OCI-LY3 (cell line): ENCODE results near the gene NPB.

ENCODE experiments used
- EZH2phosphoT487 ChIP-seq: fragments of 200-600 bp; shearing (Covaris generic); IDR thresholded peaks from 2 replicates; pipeline ENCODE4 v1.6.1; 2018; ENCODE audit warnings: antibody characterized with exemption, mixed run types, low read depth
- TF ChIP-seq, protein P1 (sequence below): fragments of 200-600, 300-600 bp; sonication (generic); IDR thresholded peaks from 2 replicates; pipeline ENCODE4 v1.5.1; 2014; ENCODE audit warnings: antibody characterized with exemption, low read length, low read depth

DNA sequence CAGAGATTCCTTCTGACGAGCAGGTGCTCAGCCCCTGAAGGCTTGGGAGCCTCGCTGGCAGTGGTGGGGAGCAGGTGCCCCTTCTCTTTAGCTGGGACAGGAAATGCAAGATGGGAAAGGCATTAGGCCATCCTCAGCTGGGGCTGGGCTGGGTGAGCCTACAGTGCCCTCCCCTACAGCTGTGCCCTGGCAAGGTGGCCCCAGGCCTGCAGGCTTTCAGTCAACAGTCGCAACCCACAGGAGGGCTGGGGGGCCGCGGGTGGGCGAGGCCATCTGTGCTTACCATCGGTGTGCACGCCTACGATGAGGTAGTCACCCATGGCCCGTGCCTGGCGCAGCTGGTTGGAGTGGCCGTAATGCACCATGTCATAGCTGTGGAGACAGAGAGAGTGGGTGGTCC, 7.2 kb downstream of the NPB start:
- TF ChIP-seq, protein P1, sequence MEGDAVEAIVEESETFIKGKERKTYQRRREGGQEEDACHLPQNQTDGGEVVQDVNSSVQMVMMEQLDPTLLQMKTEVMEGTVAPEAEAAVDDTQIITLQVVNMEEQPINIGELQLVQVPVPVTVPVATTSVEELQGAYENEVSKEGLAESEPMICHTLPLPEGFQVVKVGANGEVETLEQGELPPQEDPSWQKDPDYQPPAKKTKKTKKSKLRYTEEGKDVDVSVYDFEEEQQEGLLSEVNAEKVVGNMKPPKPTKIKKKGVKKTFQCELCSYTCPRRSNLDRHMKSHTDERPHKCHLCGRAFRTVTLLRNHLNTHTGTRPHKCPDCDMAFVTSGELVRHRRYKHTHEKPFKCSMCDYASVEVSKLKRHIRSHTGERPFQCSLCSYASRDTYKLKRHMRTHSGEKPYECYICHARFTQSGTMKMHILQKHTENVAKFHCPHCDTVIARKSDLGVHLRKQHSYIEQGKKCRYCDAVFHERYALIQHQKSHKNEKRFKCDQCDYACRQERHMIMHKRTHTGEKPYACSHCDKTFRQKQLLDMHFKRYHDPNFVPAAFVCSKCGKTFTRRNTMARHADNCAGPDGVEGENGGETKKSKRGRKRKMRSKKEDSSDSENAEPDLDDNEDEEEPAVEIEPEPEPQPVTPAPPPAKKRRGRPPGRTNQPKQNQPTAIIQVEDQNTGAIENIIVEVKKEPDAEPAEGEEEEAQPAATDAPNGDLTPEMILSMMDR: no peak
- no peak for TF ChIP-seq EZH2phosphoT487
